ENCODE data around the gene VWC2L. TPM values are rescaled to one million over a fixed set of nuclear protein-coding genes. Genes with fewer than 3 reads are reported as not detected.
A peak's percentile ranks its signal among the peaks of the same experiment; 100 is the strongest.

Gene VWC2L
- total and polyA plus RNA-seq, 2 of the 8 experiments (the other 6 are each of a cell fraction or from before 2014, with no cell fraction given), result not detected

GRCh38 chr2:214587442-214587841 is 176.6 kb downstream of the VWC2L start (continued):
- no peak for TF ChIP-seq KDM4A (IDR thresholded peaks at IDR 0.05; ENCODE audit: low read depth, low read length, severe bottlenecking)
- no peak for TF ChIP-seq RFX5 (IDR thresholded peaks at IDR 0.05; ENCODE audit: borderline replicate concordance, low read depth, low read length)
- TF ChIP-seq MAX (IDR thresholded peaks at IDR 0.05), result no peak
- no peak for TF ChIP-seq EZH2 (IDR thresholded peaks at IDR 0.05; ENCODE audit: low read depth, low read length, severe bottlenecking)
- TF ChIP-seq CTBP2 (IDR thresholded peaks at IDR 0.05; ENCODE audit: borderline replicate concordance, insufficient read depth, insufficient read length, low read length), result no peak
- no peak for TF ChIP-seq TAF7 (optimal IDR thresholded peaks at IDR 0.05; ENCODE audit: borderline replicate concordance, low read depth, low read length)
- TF ChIP-seq TEAD4 (IDR thresholded peaks at IDR 0.05; ENCODE audit: low read depth, low read length), result 0 out of 2 replicates have a peak, but pooled peaks have one; percentile 25
- TF ChIP-seq CBX5 (IDR thresholded peaks at IDR 0.05; ENCODE audit: low read depth, low read length), result no peak
- no peak for TF ChIP-seq EP300 (IDR thresholded peaks at IDR 0.05; ENCODE audit: borderline replicate concordance in 1 of 2, low read depth in 2 of 2, low read length in 2 of 2)
- TF ChIP-seq NANOG (IDR thresholded peaks at IDR 0.05; ENCODE audit: insufficient read depth, low read depth, low read length, poor library complexity, severe bottlenecking), result no peak

Data from H1 (cell line).